Measurements from ENCODE around the gene KHK.

KHK gene

DNA sequence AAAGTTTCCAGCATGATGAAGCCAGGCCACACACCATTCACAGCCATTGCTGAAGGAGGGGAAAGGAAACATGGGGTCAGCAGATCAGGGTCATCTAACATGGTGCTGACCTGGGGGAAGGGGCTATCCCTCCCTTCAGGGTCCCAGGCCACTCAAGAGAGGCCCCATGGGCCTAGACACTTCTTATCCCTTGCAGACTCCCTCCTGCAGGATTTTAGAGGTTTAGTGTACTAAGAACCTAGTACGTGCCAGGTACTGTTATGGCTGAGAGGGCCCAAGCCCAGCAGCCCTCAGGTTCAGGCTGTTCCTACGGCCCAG lies 8.8 kb downstream of the KHK start:
- 0 out of 2 replicates have a peak overlapping the region, but pooled peaks have one; percentile 67 for H3K27ac ChIP-seq
- TF ChIP-seq, protein P1, sequence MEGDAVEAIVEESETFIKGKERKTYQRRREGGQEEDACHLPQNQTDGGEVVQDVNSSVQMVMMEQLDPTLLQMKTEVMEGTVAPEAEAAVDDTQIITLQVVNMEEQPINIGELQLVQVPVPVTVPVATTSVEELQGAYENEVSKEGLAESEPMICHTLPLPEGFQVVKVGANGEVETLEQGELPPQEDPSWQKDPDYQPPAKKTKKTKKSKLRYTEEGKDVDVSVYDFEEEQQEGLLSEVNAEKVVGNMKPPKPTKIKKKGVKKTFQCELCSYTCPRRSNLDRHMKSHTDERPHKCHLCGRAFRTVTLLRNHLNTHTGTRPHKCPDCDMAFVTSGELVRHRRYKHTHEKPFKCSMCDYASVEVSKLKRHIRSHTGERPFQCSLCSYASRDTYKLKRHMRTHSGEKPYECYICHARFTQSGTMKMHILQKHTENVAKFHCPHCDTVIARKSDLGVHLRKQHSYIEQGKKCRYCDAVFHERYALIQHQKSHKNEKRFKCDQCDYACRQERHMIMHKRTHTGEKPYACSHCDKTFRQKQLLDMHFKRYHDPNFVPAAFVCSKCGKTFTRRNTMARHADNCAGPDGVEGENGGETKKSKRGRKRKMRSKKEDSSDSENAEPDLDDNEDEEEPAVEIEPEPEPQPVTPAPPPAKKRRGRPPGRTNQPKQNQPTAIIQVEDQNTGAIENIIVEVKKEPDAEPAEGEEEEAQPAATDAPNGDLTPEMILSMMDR (conservative IDR thresholded peaks at IDR 0.05) = no peak

DNA sequence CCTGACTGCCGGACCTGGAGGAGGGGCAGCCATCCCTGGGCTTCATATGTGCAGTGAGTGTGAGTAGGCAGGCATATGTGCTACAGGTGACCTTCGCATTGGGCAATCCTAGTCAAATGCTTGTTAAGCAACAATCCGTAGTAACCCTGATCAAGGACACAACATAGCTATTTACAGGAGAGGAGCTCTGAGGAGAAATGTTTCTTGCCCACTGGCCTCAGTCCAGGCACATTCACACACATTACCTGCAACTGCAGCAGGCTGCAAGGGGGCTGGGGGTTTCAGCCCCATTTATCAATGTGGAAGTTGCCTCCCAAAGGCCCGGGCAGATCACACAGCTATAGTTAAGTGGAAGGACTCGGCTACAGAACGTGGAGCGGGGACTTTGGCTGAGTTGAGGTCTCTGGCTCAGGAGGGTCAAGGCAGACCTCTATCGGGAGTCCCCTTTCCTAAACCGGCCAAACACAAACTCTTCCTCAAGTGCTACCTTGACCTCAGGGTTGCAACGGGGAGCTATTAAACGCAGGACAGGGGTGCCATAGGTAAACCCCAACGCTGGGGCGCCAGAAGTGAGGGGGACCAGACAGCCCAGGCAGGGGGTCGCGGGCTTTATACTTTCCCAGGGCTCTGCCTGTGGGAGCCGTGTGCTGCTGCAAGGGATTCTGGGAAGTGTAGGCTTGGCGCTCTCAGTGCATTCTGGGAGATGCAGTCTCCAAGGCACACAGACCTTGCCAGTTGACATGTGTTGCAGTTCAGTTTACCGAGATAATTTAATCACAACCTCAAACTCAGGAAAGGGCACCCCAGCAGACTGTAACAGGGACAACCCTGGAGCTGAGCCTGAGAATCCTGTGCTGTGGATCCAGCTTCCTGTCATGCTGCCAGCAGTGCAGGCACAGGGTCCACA lies 9.4 kb downstream of the KHK start:
- H3K27ac ChIP-seq = peak overlapping the region; percentile 67; the same call in 1 of the 2 replicates

DNA sequence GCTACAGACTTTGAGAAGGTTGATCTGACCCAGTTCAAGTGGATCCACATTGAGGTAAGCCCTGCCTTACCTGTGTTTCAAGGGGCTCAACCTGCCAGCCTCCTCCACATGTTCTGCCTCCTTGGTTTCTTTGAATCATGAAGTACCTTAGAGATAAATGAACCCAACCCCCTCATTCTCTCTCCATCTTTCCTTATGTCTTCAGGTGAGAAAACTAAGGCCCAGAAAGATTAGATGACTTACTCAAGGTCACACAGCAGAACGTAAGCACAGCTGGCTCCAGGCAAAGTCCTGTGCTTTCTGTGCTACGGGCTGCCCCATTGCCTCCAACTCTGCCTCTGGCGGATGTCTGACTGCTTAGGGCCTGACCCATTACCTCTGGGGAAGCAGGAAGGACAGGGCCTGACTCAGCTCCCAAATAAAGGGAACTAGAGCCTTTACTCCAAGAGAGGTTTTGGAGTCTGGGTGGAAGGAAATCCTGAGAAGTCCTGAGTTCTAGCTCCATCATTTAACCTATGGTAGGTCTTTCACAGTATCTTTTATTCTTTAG lies 10.3 kb downstream of the KHK start:
- peak overlapping the region; percentile 67; the same call in 1 of the 2 replicates for H3K27ac ChIP-seq
- TF ChIP-seq, protein P1 (conservative IDR thresholded peaks at IDR 0.05) = no peak

More for the DNA sequence above, 9.4 kb downstream of the KHK start:
- TF ChIP-seq, protein P1 (conservative IDR thresholded peaks at IDR 0.05) = no peak

DNA sequence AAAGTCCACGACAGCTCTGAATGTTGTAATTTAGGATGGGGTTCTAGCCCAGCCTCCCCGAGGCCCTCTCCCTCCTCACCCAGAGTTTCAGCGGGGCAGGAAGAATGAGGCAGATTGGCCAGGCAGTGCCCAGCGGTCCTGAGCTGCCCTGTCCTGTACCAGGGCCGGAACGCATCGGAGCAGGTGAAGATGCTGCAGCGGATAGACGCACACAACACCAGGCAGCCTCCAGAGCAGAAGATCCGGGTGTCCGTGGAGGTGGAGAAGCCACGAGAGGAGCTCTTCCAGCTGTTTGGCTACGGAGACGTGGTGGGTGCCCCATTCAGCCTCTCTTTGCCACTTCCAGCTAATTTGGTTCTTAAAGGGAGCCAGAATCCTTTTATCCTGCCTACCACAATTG lies 10.8 kb downstream of the KHK start:
- TF ChIP-seq, protein P1 (conservative IDR thresholded peaks at IDR 0.05) = no peak
- no peak overlapping the region for H3K27ac ChIP-seq

DNA sequence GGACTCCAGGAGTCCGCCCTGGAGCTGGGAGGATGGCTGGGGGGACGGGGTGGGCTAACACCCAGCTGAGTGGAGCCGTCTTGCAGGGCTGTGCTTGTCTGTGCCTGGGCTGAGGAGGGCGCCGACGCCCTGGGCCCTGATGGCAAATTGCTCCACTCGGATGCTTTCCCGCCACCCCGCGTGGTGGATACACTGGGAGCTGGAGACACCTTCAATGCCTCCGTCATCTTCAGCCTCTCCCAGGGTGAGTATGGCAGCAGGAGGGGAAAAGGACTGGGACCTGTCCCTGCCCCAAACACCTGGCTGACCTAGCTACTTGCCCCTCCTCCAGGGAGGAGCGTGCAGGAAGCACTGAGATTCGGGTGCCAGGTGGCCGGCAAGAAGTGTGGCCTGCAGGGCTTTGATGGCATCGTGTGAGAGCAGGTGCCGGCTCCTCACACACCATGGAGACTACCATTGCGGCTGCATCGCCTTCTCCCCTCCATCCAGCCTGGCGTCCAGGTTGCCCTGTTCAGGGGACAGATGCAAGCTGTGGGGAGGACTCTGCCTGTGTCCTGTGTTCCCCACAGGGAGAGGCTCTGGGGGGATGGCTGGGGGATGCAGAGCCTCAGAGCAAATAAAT lies 12.9 kb downstream of the KHK start:
- no peak overlapping the region for H3K27ac ChIP-seq
- TF ChIP-seq, protein P1 (conservative IDR thresholded peaks at IDR 0.05) = no peak

DNA sequence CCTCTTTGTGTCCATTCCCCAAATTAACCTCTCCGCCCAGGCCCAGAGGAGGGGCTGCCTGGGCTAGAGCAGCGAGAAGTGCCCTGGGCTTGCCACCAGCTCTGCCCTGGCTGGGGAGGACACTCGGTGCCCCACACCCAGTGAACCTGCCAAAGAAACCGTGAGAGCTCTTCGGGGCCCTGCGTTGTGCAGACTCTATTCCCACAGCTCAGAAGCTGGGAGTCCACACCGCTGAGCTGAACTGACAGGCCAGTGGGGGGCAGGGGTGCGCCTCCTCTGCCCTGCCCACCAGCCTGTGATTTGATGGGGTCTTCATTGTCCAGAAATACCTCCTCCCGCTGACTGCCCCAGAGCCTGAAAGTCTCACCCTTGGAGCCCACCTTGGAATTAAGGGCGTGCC lies 13.5 kb downstream of the KHK start:
- no peak overlapping the region for H3K27ac ChIP-seq
- TF ChIP-seq, protein P1 (conservative IDR thresholded peaks at IDR 0.05) = no peak

DNA sequence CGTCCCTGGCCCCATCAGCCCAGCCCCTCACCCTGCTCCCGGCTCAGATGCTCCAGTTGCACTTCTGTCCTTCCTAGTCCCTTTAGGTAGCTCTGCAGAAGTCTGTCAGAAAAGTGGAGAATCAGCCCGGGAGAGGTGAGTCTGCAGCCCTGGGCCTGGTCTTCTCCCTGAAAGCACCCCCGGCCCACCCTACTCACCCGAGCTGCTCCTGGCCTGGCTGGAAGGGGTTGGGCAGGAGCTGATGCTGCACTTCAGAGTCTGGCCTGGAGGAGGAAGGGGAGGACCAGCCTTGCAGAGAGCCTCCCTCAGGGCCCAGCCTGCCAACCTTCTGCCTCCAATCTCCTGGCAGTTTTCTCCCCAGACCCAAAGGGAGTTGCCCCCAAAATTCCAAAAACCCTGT lies 15.8 kb downstream of the KHK start:
- H3K27ac ChIP-seq = no peak overlapping the region
- TF ChIP-seq, protein P1 (conservative IDR thresholded peaks at IDR 0.05) = no peak
